Measurements from ENCODE around the gene LDAH.

LDAH gene

DNA sequence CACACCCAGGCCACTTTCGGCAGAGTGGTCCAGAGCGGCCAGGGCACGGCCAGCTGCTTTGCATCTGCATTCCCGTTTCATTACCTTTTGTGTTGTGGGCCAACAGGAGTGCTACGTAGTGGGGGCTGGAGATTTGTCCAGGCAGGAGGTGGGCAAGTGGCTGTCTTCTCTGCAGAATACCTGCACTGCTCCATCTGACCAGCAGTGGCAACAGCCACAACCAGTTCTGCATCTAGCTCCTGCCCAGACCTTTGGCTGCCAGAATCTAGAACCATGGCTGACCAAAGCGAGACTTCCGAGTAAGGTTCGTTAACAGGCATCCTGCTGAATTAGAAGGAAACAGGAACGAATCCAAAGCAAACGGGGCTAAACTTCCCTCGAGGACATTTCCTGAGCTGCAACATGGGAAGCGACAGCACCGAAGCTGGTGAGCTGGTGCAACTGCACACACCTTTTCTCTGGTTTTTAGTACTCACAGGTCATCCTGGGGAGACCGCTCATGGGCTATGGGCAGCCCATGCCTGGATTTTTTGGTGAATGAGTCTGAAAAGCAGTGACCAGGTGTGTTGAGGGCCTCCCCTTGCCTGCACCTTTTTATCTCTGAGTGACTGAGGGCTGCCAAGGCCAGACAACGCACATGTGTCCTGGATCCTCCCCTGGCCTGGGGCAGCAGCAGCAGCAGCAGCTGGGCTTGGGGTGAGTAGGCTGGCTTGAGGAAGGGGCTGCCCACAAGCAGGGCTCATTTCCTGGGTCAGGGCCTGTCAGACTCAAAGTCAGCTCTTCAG, 145.4 kb downstream of the LDAH start:
- no peak for DNase-seq (ENCODE audit: low spot score)
- Histone ChIP-seq H3K9me3 (ENCODE audit: severe bottlenecking) (no peaks in the 10 kb centered on the region), H3K36me3 (ENCODE audit: low read depth) (no peaks in the 10 kb centered on the region), H3K27ac (ENCODE audit: poor library complexity, severe bottlenecking) (no peak overlapping the region), H3K4me3 (ENCODE audit: severe bottlenecking) (no peak overlapping the region), H3K4me1 (ENCODE audit: insufficient read depth, poor library complexity, severe bottlenecking) (no peaks in the 10 kb centered on the region), H3K27me3 (ENCODE audit: insufficient read depth, poor library complexity, severe bottlenecking) (peaks cover 9% of the 10 kb centered on the region)
- 0 out of 3 replicates have a peak, but pooled peaks have one; percentile 17 for ATAC-seq (ENCODE audit: low read depth)
- TF ChIP-seq, protein P1, sequence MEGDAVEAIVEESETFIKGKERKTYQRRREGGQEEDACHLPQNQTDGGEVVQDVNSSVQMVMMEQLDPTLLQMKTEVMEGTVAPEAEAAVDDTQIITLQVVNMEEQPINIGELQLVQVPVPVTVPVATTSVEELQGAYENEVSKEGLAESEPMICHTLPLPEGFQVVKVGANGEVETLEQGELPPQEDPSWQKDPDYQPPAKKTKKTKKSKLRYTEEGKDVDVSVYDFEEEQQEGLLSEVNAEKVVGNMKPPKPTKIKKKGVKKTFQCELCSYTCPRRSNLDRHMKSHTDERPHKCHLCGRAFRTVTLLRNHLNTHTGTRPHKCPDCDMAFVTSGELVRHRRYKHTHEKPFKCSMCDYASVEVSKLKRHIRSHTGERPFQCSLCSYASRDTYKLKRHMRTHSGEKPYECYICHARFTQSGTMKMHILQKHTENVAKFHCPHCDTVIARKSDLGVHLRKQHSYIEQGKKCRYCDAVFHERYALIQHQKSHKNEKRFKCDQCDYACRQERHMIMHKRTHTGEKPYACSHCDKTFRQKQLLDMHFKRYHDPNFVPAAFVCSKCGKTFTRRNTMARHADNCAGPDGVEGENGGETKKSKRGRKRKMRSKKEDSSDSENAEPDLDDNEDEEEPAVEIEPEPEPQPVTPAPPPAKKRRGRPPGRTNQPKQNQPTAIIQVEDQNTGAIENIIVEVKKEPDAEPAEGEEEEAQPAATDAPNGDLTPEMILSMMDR (IDR thresholded peaks at IDR 0.05; ENCODE audit: poor library complexity, severe bottlenecking): no peak

DNA sequence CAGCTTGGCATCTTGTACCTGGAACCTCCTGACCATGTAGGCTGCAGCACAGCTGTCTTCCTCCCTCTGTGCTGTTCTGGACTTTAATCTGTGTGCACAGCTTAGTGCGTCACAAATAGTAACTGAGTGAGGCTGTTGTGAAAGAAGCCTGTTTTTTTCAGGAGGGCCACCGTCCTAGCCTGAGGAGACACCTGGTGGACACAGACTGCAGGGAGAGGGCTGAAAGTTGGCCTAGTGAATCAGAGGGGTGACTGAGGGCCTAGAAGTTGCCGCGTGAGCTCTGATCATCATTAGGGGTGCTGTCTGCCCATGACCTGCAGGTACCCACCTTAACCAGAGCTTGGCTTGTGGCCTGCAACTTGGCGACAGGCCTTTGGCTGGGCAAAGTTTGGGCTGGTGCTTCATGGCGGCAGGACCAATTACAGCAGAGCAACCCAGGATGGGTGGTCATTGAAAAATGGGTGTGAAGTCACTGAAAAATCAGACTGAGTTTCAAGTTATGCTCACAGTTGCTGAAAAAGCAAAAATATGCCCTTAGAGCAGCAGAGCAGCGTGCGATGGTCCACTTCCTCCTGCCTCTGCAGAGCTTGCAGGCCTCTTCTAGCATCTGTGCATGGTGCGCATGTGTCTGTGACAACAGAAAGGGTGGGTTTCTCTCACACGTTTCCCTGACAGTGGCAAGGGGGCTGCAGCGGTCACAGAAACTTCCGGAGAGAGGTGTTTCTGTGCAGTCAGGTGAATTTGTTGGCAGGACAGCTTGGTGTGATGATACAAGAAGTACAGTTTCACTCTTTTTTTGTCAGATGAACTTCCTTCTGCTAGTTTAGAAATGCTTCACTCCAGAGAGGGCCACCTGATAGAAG, 146.3 kb downstream of the LDAH start:
- TF ChIP-seq, protein P1 (IDR thresholded peaks at IDR 0.05; ENCODE audit: poor library complexity, severe bottlenecking): no peak
- Histone ChIP-seq H3K27me3 (ENCODE audit: insufficient read depth, poor library complexity, severe bottlenecking) (peaks cover 18% of the 10 kb centered on the region), H3K9me3 (ENCODE audit: severe bottlenecking) (no peaks in the 10 kb centered on the region), H3K4me3 (ENCODE audit: severe bottlenecking) (no peak overlapping the region), H3K27ac (ENCODE audit: poor library complexity, severe bottlenecking) (no peak overlapping the region), H3K36me3 (ENCODE audit: low read depth) (no peaks in the 10 kb centered on the region), H3K4me1 (ENCODE audit: insufficient read depth, poor library complexity, severe bottlenecking) (no peaks in the 10 kb centered on the region)
- no peak for DNase-seq (ENCODE audit: low spot score)
- ATAC-seq (ENCODE audit: low read depth): no peak

DNA sequence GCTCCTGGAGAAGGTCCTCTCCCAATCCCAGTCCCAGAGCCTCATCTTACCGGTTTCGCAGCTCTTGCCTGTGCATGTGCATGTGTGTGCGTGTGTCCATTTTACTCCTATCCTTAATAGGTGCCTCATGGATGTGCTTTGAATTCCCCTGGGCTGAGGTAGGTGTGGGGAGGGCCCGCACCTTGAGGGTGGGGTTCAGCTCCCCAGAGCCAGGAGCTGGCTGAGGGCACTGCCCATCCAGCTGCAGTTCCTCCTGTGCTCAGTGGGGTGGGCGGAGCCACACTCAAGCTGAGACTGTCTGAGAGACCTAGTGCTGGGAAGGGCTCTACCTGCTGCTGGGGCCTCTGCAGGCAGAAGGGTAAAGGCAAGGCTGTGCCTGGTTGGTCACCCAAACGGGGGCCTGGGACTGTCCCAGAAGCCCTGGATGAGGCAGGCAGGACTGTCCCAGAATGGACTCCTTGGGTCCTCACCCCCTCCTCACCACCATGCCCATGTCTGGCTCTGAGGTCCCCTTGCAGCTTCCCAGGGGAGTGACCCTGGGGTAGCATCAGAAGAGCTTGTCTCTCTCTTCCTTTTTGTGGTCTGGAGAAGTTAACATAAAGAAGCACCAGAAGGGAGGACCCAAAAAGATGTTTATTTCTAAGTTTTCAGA, 147.1 kb downstream of the LDAH start:
- H3K4me3 ChIP-seq (ENCODE audit: severe bottlenecking): no peak overlapping the region
- no peak overlapping the region for H3K27ac ChIP-seq (ENCODE audit: poor library complexity, severe bottlenecking)
- peaks cover 25% of the 10 kb centered on the region for H3K27me3 ChIP-seq (ENCODE audit: insufficient read depth, poor library complexity, severe bottlenecking)
- H3K9me3 ChIP-seq (ENCODE audit: severe bottlenecking): no peaks in the 10 kb centered on the region
- no peaks in the 10 kb centered on the region for H3K36me3 ChIP-seq (ENCODE audit: low read depth)
- TF ChIP-seq, protein P1 (IDR thresholded peaks at IDR 0.05; ENCODE audit: poor library complexity, severe bottlenecking): no peak
- DNase-seq (ENCODE audit: low spot score) (no peak), ATAC-seq (ENCODE audit: low read depth) (peak; percentile 71)
- no peaks in the 10 kb centered on the region for H3K4me1 ChIP-seq (ENCODE audit: insufficient read depth, poor library complexity, severe bottlenecking)

DNA sequence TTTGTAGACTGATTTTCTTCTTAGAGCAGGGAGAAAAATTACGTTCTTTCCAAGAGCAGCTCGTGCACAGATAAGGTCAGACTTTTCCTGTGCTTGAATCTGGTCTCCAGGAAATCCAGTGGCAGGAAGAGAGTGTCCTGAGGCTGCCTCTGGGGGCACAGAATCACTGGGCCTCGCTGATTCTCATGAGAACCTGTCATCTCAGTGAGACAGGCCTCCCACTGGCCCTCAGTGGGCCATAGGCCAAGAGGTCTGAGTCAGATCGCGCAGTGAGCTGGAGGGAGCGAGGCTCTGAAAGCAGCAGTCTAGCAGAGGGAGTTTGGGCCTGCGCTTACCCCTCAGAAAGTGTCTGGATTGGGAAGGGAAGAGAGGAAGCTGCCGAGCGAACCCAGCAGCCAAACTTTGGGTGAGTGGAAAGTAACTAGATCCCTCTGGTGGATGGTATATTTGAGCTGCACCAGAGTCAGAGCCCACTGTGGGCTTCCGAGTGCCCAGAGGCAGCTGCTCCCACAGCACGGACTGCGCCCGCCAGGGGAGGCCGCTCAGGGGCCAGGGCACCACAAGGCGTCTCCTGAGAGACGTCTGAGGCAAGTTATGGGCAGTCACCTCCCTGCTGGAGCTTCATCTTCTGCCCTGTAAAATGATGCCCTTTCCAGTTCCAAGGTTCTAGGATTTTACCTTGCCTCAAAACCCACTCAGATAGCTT, 147.8 kb downstream of the LDAH start:
- no peaks in the 10 kb centered on the region for H3K9me3 ChIP-seq (ENCODE audit: severe bottlenecking)
- H3K4me1 ChIP-seq (ENCODE audit: insufficient read depth, poor library complexity, severe bottlenecking): no peaks in the 10 kb centered on the region
- DNase-seq (ENCODE audit: low spot score) (no peak), ATAC-seq (ENCODE audit: low read depth) (peak; percentile 73)
- TF ChIP-seq, protein P1 (IDR thresholded peaks at IDR 0.05; ENCODE audit: poor library complexity, severe bottlenecking): no peak
- H3K4me3 ChIP-seq (ENCODE audit: severe bottlenecking): no peak overlapping the region
- no peak overlapping the region for H3K27ac ChIP-seq (ENCODE audit: poor library complexity, severe bottlenecking)
- no peaks in the 10 kb centered on the region for H3K36me3 ChIP-seq (ENCODE audit: low read depth)
- H3K27me3 ChIP-seq (ENCODE audit: insufficient read depth, poor library complexity, severe bottlenecking): peaks cover 32% of the 10 kb centered on the region

Measured in RWPE2 (cell line).